Right lobe of liver (tissue), 4 donors: Measurements from ENCODE around the gene UBE2E2.

Experiments used
- CTCF ChIP-seq, 4 donors: fragments of 200-600 bp in 3 of 4; fragments of 450-650 bp in 1 of 4; IDR thresholded peaks; one replicate each; pipeline versions ENCODE4 v1.5.1 to v1.8.0; 2016 to 2022; ENCODE audit warnings: antibody characterized with exemption in 4 of 4, mild to moderate bottlenecking in 2 of 4
- POLR2A ChIP-seq: fragments of 450-650 bp; IDR thresholded peaks from one replicate; pipeline ENCODE4 v1.6.1; 2017; ENCODE audit warnings: antibody characterized with exemption, mild to moderate bottlenecking
- donor health status: DM: no; HTN: no; CAD: no.
- donor health status: DM: no; HTN: no; CAD: no.
- donor health status: DM: no; HTN: yes; CAD: no.

GRCh38 chr3:23202203-23202920 is 765 bp upstream of the UBE2E2 start:
- TF ChIP-seq CTCF (IDR thresholded peaks at IDR 0.05) = no peak
- no peak for TF ChIP-seq POLR2A
